ENCODE results near the gene FAF1.

The FAF1 gene

GRCh38 chr1:50983219-50983802 is 23.2 kb upstream of the FAF1 start:
- DNase-seq (ENCODE audit: low read depth), result no peak
- no peak for TF ChIP-seq CTCF (IDR thresholded peaks at IDR 0.05; ENCODE audit: control insufficient read depth, extremely low read depth, insufficient read depth)
- no peak overlapping the region for H3K4me3 ChIP-seq (ENCODE audit: low read depth, low read length)

- TF ChIP-seq CTCF (IDR thresholded peaks at IDR 0.05; ENCODE audit: control insufficient read depth, extremely low read depth, insufficient read depth), result no peak
- H3K4me3 ChIP-seq (ENCODE audit: low read depth, low read length), result no peak overlapping the region
- DNase-seq (ENCODE audit: low read depth), result no peak
These were observed 22.5 kb upstream of the FAF1 start for GRCh38 chr1:50982611-50983010.

GRCh38 chr1:50981741-50982140 is 21.7 kb upstream of the FAF1 start:
- no peak for DNase-seq (ENCODE audit: low read depth)
- H3K4me3 ChIP-seq (ENCODE audit: low read depth, low read length), result no peak overlapping the region
- no peak for TF ChIP-seq CTCF (IDR thresholded peaks at IDR 0.05; ENCODE audit: control insufficient read depth, extremely low read depth, insufficient read depth)

GRCh38 chr1:50980505-50980904 is 20.4 kb upstream of the FAF1 start:
- no peak for TF ChIP-seq CTCF (IDR thresholded peaks at IDR 0.05; ENCODE audit: control insufficient read depth, extremely low read depth, insufficient read depth)
- no peak for DNase-seq (ENCODE audit: low read depth)
- H3K4me3 ChIP-seq (ENCODE audit: low read depth, low read length), result no peak overlapping the region

GRCh38 chr1:50979937-50980336 is 19.9 kb upstream of the FAF1 start:
- no peak overlapping the region for H3K4me3 ChIP-seq (ENCODE audit: low read depth, low read length)
- DNase-seq (ENCODE audit: low read depth), result no peak
- TF ChIP-seq CTCF (IDR thresholded peaks at IDR 0.05; ENCODE audit: control insufficient read depth, extremely low read depth, insufficient read depth), result no peak

- DNase-seq (ENCODE audit: low read depth), result no peak
- no peak for TF ChIP-seq CTCF (IDR thresholded peaks at IDR 0.05; ENCODE audit: control insufficient read depth, extremely low read depth, insufficient read depth)
- H3K4me3 ChIP-seq (ENCODE audit: low read depth, low read length), result no peak overlapping the region; the same call in 1 of the 2 replicates
These were observed 19.1 kb upstream of the FAF1 start for GRCh38 chr1:50978852-50979781.
